SK-N-DZ (cell line): Measurements from ENCODE around the gene ZBTB21.
A peak's percentile ranks its signal among the peaks of the same experiment; 100 is the strongest.

Experiments
- DNase-seq: peaks from one replicate; pipeline ENCODE4 v3.0.0-alpha.2; 2015; ENCODE audit warnings: low spot score

The ZBTB21 gene

GRCh38 chr21:42021371-42022090 lies 11.4 kb upstream of the ZBTB21 start:
- DNase-seq, result no peak

GRCh38 chr21:42019706-42020105 lies 9.5 kb upstream of the ZBTB21 start:
- DNase-seq, result no peak

GRCh38 chr21:42019101-42019605 lies 9.0 kb upstream of the ZBTB21 start:
- no peak for DNase-seq

- DNase-seq, result no peak
These were observed 6.9 kb upstream of the ZBTB21 start for GRCh38 chr21:42017022-42017421.

- DNase-seq, result no peak
These were observed 6.3 kb upstream of the ZBTB21 start for GRCh38 chr21:42016364-42016985.

- no peak for DNase-seq
These were observed 3.8 kb upstream of the ZBTB21 start for GRCh38 chr21:42013931-42014330.

GRCh38 chr21:42013376-42013775 lies 3.2 kb upstream of the ZBTB21 start:
- no peak for DNase-seq

GRCh38 chr21:42012763-42013329 lies 2.7 kb upstream of the ZBTB21 start:
- DNase-seq, result no peak

GRCh38 chr21:42012344-42012743 lies 2.2 kb upstream of the ZBTB21 start:
- no peak for DNase-seq

- DNase-seq, result peak; percentile 21
These were observed 641 bp upstream of the ZBTB21 start for GRCh38 chr21:42010507-42011495.

GRCh38 chr21:42009018-42009830 lies 936 bp downstream of the ZBTB21 start:
- peak; percentile 42 for DNase-seq

GRCh38 chr21:42007356-42007940 lies 2.7 kb downstream of the ZBTB21 start:
- DNase-seq, result no peak

GRCh38 chr21:42006765-42007164 lies 3.4 kb downstream of the ZBTB21 start:
- no peak for DNase-seq

GRCh38 chr21:42004406-42005199 lies 5.6 kb downstream of the ZBTB21 start:
- DNase-seq, result no peak

GRCh38 chr21:42003051-42003461 lies 7.1 kb downstream of the ZBTB21 start:
- no peak for DNase-seq

GRCh38 chr21:42002421-42002958 lies 7.7 kb downstream of the ZBTB21 start:
- no peak for DNase-seq

GRCh38 chr21:42001781-42002180 lies 8.4 kb downstream of the ZBTB21 start:
- no peak for DNase-seq

GRCh38 chr21:42000908-42001307 lies 9.3 kb downstream of the ZBTB21 start:
- no peak for DNase-seq

GRCh38 chr21:41997657-41998056 lies 12.5 kb downstream of the ZBTB21 start:
- no peak for DNase-seq
